Stimulated activated CD8-positive, alpha-beta memory T cell treated with anti-CD3 and anti-CD28 coated beads, Interleukin-2, amount 100 ng/mL, for 48 hours (primary cell): ENCODE results near the gene LEF1.
"Not testable (repeated sequence)": the region's sequence is repeated elsewhere in the genome, so short reads cannot be mapped to it uniquely, and the experiment has no call there.

Source experiments
- DNase-seq, 2 donors: peaks; one replicate each; pipeline ENCODE4 v3.0.0-alpha.2; 2020; ENCODE audit warnings: low read depth in 2 of 2

LEF1 gene

DNA sequence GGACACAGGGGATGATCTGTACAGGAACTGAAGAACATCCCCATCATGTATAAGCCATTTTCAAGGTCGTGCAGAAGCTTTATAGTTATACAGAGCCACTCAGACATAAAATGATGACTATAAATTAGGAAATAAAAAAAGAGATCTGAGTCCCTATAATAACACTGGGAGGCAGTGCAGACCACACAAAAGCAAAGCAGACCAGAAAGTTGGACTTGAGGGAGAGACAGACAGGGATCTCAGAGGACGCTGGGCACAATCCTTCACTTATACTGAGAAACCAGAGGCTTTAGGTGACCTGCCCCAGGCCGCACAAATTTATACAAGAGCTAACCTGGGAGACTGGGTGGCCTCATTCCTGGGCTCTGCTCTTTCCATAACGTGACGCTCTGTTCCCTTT lies 108.6 kb downstream of the LEF1 start:
- no peak for DNase-seq

DNA sequence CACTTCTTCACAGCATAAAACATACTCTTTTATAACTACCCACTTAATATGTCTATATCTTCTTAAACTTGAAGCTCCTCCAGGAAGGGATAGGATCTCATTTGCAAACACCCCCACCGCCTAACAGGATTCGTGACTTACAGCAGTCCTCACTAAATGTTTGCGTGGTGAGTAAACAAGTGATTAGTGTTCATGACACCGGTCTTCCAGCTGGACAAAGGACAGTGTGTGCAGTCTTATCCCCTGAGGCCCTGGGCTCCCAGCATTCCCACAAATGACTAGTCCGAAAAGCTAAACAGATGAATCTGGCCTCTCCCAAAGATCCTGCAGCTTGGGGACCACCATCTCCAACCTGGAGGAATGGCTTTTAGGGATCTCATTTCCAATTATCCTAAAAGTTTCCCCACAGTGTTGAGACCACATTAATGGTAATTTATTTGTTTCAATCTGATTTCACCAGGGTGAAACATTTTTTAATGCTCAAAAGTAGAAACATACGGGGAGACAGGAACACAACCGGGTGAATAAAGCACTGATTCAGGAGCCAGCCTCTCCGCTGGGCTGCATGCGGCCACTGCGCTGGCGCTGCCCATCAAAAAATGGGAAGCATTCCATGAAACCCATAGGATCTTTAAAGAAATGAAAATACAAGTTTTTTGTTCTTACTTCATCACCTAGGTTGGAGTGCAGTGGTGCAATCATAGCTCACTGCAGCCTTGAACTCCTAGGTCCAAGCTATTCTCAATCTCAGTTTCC lies 109.9 kb downstream of the LEF1 start:
- no peak for DNase-seq

DNA sequence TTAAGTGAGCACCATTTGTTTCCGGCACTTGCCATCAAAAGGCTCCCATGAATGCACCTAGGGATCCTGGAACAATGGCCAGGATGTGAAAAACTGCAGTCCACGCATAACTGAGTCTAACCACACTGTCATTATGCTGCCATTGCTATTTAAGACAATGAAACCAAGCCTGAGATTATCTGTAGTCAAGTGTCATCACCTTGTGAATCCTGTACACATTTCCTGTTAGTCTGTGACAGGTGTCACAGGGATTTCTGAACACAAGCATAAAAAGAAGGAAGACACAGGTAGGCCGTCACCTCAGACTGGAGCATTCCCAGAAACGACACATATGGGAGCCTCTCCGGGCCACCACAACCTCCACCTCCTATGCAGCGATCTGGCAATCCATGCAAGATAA lies 112.3 kb downstream of the LEF1 start:
- no peak for DNase-seq

DNA sequence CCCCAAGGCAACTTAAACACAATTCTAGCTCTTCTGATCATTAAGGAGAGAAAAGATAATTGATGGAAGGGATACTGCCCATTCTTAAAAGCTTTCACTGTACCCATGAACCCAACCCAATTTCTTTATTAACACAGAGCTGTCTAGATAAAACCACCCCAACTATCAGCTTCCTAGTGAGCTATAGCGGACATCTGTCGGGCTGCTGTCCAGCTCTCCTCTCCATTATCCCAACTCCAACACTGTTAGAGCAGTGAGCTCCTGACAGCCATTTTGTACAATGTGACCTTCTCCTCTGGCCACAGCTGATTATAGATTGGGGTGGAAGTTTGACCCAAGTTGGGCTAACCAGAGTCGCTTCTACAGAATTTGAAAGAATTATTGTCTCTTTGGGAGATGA lies 112.9 kb downstream of the LEF1 start:
- no peak for DNase-seq

- DNase-seq: no peak
These were observed 114.6 kb downstream of the LEF1 start for GRCh38 chr4:108054025-108054638.

GRCh38 chr4:108053251-108053711 lies 115.5 kb downstream of the LEF1 start:
- no peak for DNase-seq

DNA sequence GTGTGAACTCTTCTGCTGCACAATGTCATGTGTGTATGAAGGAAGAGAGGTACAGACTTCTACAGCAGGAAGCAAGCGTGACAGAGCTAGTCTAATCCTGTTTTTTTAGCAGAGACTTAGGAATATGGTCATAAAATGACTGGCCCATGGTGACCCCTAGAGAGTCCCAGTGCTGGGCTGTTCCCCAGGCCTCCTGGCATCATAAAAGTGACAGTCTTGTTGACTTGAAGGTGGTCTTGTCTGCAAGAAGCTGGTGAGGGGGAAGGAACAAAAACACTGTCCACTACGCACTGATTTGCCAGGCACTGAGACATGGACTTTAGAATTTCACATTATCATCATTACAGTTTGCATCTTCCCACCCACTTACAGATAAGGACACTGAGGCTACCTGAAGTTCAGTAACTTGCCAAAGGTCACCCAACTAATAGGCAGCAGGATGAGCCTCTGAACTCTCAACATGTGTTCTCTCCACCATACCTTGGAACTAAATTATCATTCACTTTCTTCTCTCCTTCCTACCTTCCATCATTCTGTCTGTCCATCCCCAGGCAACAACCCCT lies 116.1 kb downstream of the LEF1 start:
- DNase-seq: no peak

DNA sequence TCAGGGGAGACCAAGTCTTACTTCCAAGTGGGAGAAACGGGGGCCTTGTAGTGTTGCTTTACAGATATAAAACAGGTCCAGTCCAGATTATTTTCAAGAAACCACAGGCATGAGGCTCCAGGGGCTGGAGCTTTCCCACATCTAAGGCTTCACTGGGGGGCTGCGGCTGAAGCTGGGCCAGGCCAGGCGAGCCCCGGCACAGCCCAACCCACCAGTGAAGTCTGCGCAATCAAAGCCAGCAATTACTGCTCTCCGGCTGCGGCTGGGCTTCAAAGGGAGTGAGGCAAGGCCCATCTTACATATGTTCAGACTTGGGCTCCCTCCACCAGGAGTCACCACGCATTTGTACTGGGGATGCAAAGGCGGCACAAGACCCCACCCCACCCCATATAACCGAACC lies 117.4 kb downstream of the LEF1 start:
- DNase-seq: no peak

GRCh38 chr4:108050166-108051111 lies 118.3 kb downstream of the LEF1 start:
- not testable (repeated sequence) for DNase-seq

DNA sequence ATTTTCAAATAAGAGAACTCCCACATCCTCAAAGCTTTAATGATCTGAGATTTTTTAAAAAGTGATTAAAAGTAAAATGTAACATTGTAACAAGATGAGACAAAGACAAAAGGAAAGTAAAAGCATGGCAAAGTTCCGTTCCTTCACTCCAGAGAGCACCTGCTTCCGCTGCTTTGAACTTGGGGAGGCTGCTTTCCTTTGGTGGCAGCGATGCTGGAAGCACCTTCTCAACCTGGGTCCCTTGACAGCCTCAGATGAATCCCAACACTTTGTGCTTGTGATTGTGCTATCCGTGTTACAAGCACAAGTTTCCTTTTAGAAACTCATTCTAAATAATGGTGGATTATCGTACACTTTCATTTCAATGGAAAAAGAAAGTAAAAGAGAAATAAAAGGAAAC lies 119.3 kb downstream of the LEF1 start:
- no peak for DNase-seq

GRCh38 chr4:108048997-108049396 lies 119.7 kb downstream of the LEF1 start:
- DNase-seq: no peak

GRCh38 chr4:108048157-108048556 lies 120.6 kb downstream of the LEF1 start:
- DNase-seq: no peak

DNA sequence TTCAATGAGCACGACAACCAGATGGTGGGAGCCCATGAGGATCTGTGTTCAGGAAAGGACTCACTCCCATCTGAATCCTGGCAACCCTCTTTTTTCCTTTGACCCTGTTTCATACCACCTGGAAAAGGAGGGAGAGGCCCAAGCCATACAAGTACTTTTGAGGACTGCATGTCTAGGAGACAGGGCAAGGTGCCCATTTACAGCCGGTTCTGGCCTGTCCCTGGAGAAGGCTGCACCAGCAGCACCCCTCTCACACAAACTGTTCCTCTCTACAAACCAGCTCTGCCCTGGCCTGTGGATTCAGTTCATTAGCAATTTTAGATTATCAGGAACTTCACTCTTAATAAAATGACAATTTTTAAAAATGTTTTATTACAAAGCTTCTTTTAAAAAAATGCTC lies 121.5 kb downstream of the LEF1 start:
- no peak for DNase-seq

GRCh38 chr4:108045687-108046024 lies 123.1 kb downstream of the LEF1 start:
- peak in 1 of 2 donors; percentile 15 for DNase-seq

- no peak for DNase-seq
These were observed 123.6 kb downstream of the LEF1 start for GRCh38 chr4:108044951-108045686.

- DNase-seq: no peak
These were observed 125.2 kb downstream of the LEF1 start for GRCh38 chr4:108043526-108043925.

- DNase-seq: no peak
These were observed 125.8 kb downstream of the LEF1 start for GRCh38 chr4:108042927-108043326.

- DNase-seq: no peak
These were observed 130.8 kb downstream of the LEF1 start for GRCh38 chr4:108037884-108038283.

- peak in 1 of 2 donors; percentile 41 for DNase-seq
These were observed 132.5 kb downstream of the LEF1 start for GRCh38 chr4:108036213-108036612.

GRCh38 chr4:108035691-108036090 lies 133.0 kb downstream of the LEF1 start:
- DNase-seq: no peak

DNA sequence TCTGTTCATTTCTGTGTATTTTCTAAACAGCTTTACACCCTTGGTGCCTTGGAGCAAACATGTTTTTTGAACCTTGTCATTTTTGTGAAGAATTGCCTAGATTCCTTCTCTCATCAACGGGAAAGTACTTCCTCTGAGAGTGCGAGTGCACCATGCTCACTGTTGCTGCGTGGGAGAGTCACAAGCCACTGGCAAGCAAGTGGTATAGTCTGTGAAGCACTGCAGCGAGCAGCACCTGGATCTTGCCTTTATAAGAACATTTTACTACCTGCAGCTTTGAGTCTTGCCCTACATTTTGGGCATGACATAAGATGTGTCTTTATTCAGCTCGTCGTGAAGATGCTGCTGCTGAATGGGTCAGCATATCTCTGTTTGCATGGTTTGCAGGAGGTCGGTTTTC lies 134.2 kb downstream of the LEF1 start:
- no peak for DNase-seq
